WTC11 (cell line): ENCODE results near the gene MFSD12. TPM values are rescaled to one million over a fixed set of nuclear protein-coding genes. Genes with fewer than 3 reads are reported as not detected.

ENCODE experiments used
- ATF1 ChIP-seq: sonication (generic); formaldehyde crosslinking; IDR thresholded peaks from 2 replicates; pipeline ENCODE4 v1.8.1; 2023; ENCODE audit warnings: mild to moderate bottlenecking, moderate library complexity, missing genetic modification reagents
- EMX1 ChIP-seq: fragments of 250-450 bp; sonication (Bioruptor Pico); IDR thresholded peaks from 2 replicates; pipeline ENCODE4 v1.8.0; 2021; ENCODE audit warnings: mild to moderate bottlenecking
- ESRRA ChIP-seq: sonication (generic); formaldehyde crosslinking; IDR thresholded peaks from 2 replicates; pipeline ENCODE4 v1.8.1; 2022; ENCODE audit warnings: mild to moderate bottlenecking, missing genetic modification reagents, borderline replicate concordance
- HMGA2 ChIP-seq: fragments of 250-450 bp; sonication (Bioruptor Pico); IDR thresholded peaks from 2 replicates; pipeline ENCODE4 v1.4.0; 2021; ENCODE audit warnings: mild to moderate bottlenecking, moderate library complexity
- NR1H2 ChIP-seq: sonication (generic); formaldehyde crosslinking; IDR thresholded peaks from 2 replicates; pipeline ENCODE4 v1.9.0; 2021; ENCODE audit warnings: mild to moderate bottlenecking, moderate library complexity, missing genetic modification reagents
- NR2C2 ChIP-seq: sonication (generic); formaldehyde crosslinking; IDR thresholded peaks from 2 replicates; pipeline ENCODE4 v1.8.0; 2022; ENCODE audit warnings: mild to moderate bottlenecking, missing genetic modification reagents
- RORB ChIP-seq: fragments of 250-450 bp; sonication (Bioruptor Pico); IDR thresholded peaks from 2 replicates; pipeline ENCODE4 v1.9.0; 2021; ENCODE audit warnings: mild to moderate bottlenecking
- SP1 ChIP-seq: sonication (generic); formaldehyde crosslinking; conservative IDR thresholded peaks from 2 replicates; pipeline ENCODE4 v1.8.1; 2022; ENCODE audit warnings: missing genetic modification reagents
- ZNF121 ChIP-seq: sonication (generic); formaldehyde crosslinking; IDR thresholded peaks from 2 replicates; pipeline ENCODE4 v1.8.0; 2023; ENCODE audit warnings: missing genetic modification reagents
- ZNF138 ChIP-seq: sonication (generic); formaldehyde crosslinking; conservative IDR thresholded peaks from 2 replicates; pipeline ENCODE4 v1.8.1; 2022; ENCODE audit warnings: mild to moderate bottlenecking, moderate library complexity, missing genetic modification reagents
- ZNF219 ChIP-seq: sonication (generic); formaldehyde crosslinking; IDR thresholded peaks from 2 replicates; pipeline ENCODE4 v1.8.0; 2023; ENCODE audit warnings: missing genetic modification reagents, mild to moderate bottlenecking, borderline replicate concordance
- ZNF232 ChIP-seq: sonication (generic); formaldehyde crosslinking; IDR thresholded peaks from 2 replicates; pipeline ENCODE4 v1.8.0; 2022; ENCODE audit warnings: mild to moderate bottlenecking, missing genetic modification reagents
- ZNF317 ChIP-seq: sonication (generic); formaldehyde crosslinking; IDR thresholded peaks from 2 replicates; pipeline ENCODE4 v1.8.1; 2023; ENCODE audit warnings: low read depth, mild to moderate bottlenecking, moderate library complexity, missing genetic modification reagents, borderline replicate concordance
- ZNF416 ChIP-seq: fragments of 250-450 bp; sonication (Bioruptor Pico); IDR thresholded peaks from 2 replicates; pipeline ENCODE4 v1.9.0; 2021; ENCODE audit warnings: mild to moderate bottlenecking, inconsistent platforms
- total RNA-seq: library from RNA; stranded (reverse); gene quantifications from 3 replicates; pipeline ENCODE4 v1.2.3, GENCODE V29; 2021
- TF ChIP-seq, protein P1 (sequence below): sonication (generic); formaldehyde crosslinking; IDR thresholded peaks from 2 replicates; pipeline ENCODE4 v1.8.0; 2023; ENCODE audit warnings: missing genetic modification reagents, mild to moderate bottlenecking, borderline replicate concordance
- TF ChIP-seq, protein P2 (sequence below): sonication (generic); formaldehyde crosslinking; IDR thresholded peaks from 2 replicates; pipeline ENCODE4 v1.8.0; 2022; ENCODE audit warnings: mild to moderate bottlenecking, missing genetic modification reagents
- TF ChIP-seq, protein P3 (sequence below): sonication (generic); formaldehyde crosslinking; conservative IDR thresholded peaks from 2 replicates; pipeline ENCODE4 v1.8.1; 2022; ENCODE audit warnings: mild to moderate bottlenecking, missing genetic modification reagents
- TF ChIP-seq, protein P4 (sequence below): sonication (generic); formaldehyde crosslinking; IDR thresholded peaks from 2 replicates; pipeline ENCODE4 v1.8.1; 2022; ENCODE audit warnings: low read depth, missing genetic modification reagents, borderline replicate concordance
- TF ChIP-seq, protein P5 (sequence below): sonication (generic); formaldehyde crosslinking; IDR thresholded peaks from 2 replicates; pipeline ENCODE4 v1.8.0; 2022; ENCODE audit warnings: missing genetic modification reagents
- TF ChIP-seq, protein P6 (sequence below): sonication (generic); formaldehyde crosslinking; IDR thresholded peaks from 2 replicates; pipeline ENCODE4 v1.8.0; 2023; ENCODE audit warnings: mild to moderate bottlenecking, missing genetic modification reagents
- TF ChIP-seq, protein P7 (sequence below): sonication (generic); formaldehyde crosslinking; IDR thresholded peaks from 2 replicates; pipeline ENCODE4 v1.8.1; 2022; ENCODE audit warnings: low read depth, mild to moderate bottlenecking, moderate library complexity, missing genetic modification reagents, borderline replicate concordance

The MFSD12 gene
- total RNA-seq, 1 experiment from 2014 or later = 59.9 TPM

DNA sequence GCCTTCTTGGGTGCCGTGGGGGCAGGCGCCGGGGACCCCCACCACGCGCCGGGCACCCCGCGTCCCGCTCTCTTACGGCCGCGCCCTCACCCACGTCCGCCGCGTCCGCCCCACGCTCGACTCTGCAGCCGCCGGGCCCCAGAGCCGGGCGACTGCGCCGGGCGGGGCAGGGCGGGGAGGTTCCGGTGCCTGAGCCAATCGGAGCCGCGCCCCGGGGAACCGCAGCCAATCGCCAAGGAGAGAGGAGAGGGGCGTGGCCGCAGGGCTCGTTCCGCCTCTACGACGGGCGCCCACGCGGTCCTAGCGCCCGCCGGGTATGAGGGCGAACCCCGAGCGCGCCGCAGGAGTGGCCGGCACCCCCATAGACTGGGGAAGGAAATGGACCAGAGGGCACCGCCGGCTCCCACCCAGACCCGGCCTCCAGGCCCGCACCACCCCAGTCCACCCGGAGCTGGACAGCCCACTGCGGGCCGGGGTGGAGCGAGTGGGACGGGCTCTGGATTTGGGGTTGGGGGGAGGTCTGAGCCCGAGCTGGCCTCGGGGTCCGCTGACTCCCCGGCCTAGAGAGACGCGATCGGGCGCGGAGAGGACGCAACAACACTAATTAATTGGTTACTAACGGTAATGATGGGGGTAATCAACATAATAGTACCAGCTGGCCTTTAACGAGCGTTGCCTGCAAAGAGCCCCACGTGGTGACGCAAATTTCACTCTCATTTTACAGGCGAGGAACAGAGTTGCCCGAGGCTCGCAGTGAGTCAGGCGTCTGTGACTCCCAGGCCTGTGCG lies at the start of gene MFSD12 (continued):
- TF ChIP-seq, protein P1, sequence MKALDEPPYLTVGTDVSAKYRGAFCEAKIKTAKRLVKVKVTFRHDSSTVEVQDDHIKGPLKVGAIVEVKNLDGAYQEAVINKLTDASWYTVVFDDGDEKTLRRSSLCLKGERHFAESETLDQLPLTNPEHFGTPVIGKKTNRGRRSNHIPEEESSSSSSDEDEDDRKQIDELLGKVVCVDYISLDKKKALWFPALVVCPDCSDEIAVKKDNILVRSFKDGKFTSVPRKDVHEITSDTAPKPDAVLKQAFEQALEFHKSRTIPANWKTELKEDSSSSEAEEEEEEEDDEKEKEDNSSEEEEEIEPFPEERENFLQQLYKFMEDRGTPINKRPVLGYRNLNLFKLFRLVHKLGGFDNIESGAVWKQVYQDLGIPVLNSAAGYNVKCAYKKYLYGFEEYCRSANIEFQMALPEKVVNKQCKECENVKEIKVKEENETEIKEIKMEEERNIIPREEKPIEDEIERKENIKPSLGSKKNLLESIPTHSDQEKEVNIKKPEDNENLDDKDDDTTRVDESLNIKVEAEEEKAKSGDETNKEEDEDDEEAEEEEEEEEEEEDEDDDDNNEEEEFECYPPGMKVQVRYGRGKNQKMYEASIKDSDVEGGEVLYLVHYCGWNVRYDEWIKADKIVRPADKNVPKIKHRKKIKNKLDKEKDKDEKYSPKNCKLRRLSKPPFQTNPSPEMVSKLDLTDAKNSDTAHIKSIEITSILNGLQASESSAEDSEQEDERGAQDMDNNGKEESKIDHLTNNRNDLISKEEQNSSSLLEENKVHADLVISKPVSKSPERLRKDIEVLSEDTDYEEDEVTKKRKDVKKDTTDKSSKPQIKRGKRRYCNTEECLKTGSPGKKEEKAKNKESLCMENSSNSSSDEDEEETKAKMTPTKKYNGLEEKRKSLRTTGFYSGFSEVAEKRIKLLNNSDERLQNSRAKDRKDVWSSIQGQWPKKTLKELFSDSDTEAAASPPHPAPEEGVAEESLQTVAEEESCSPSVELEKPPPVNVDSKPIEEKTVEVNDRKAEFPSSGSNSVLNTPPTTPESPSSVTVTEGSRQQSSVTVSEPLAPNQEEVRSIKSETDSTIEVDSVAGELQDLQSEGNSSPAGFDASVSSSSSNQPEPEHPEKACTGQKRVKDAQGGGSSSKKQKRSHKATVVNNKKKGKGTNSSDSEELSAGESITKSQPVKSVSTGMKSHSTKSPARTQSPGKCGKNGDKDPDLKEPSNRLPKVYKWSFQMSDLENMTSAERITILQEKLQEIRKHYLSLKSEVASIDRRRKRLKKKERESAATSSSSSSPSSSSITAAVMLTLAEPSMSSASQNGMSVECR (CRISPR knock-in tag) = 0 out of 2 replicates have a peak, but pooled peaks have one; percentile 66
- no peak for TF ChIP-seq ZNF317
- TF ChIP-seq, protein P2, sequence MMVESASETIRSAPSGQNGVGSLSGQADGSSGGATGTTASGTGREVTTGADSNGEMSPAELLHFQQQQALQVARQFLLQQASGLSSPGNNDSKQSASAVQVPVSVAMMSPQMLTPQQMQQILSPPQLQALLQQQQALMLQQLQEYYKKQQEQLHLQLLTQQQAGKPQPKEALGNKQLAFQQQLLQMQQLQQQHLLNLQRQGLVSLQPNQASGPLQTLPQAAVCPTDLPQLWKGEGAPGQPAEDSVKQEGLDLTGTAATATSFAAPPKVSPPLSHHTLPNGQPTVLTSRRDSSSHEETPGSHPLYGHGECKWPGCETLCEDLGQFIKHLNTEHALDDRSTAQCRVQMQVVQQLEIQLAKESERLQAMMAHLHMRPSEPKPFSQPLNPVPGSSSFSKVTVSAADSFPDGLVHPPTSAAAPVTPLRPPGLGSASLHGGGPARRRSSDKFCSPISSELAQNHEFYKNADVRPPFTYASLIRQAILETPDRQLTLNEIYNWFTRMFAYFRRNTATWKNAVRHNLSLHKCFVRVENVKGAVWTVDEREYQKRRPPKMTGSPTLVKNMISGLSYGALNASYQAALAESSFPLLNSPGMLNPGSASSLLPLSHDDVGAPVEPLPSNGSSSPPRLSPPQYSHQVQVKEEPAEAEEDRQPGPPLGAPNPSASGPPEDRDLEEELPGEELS (CRISPR knock-in tag) = 0 out of 2 replicates have a peak, but pooled peaks have one; percentile 44
- no peak for TF ChIP-seq RORB (CRISPR knock-in tag)
- TF ChIP-seq, protein P3, sequence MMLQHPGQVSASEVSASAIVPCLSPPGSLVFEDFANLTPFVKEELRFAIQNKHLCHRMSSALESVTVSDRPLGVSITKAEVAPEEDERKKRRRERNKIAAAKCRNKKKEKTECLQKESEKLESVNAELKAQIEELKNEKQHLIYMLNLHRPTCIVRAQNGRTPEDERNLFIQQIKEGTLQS = no peak
- TF ChIP-seq ATF1 (CRISPR knock-in tag) = no peak
- no peak for TF ChIP-seq ZNF232 (CRISPR knock-in tag)
- no peak for TF ChIP-seq ZNF416 (CRISPR knock-in tag)
- TF ChIP-seq ZNF219 (CRISPR knock-in tag) = no peak
- TF ChIP-seq, protein P4, sequence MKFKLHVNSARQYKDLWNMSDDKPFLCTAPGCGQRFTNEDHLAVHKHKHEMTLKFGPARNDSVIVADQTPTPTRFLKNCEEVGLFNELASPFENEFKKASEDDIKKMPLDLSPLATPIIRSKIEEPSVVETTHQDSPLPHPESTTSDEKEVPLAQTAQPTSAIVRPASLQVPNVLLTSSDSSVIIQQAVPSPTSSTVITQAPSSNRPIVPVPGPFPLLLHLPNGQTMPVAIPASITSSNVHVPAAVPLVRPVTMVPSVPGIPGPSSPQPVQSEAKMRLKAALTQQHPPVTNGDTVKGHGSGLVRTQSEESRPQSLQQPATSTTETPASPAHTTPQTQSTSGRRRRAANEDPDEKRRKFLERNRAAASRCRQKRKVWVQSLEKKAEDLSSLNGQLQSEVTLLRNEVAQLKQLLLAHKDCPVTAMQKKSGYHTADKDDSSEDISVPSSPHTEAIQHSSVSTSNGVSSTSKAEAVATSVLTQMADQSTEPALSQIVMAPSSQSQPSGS (CRISPR knock-in tag) = no peak
- no peak for TF ChIP-seq ZNF121 (CRISPR knock-in tag)
- TF ChIP-seq, protein P5, sequence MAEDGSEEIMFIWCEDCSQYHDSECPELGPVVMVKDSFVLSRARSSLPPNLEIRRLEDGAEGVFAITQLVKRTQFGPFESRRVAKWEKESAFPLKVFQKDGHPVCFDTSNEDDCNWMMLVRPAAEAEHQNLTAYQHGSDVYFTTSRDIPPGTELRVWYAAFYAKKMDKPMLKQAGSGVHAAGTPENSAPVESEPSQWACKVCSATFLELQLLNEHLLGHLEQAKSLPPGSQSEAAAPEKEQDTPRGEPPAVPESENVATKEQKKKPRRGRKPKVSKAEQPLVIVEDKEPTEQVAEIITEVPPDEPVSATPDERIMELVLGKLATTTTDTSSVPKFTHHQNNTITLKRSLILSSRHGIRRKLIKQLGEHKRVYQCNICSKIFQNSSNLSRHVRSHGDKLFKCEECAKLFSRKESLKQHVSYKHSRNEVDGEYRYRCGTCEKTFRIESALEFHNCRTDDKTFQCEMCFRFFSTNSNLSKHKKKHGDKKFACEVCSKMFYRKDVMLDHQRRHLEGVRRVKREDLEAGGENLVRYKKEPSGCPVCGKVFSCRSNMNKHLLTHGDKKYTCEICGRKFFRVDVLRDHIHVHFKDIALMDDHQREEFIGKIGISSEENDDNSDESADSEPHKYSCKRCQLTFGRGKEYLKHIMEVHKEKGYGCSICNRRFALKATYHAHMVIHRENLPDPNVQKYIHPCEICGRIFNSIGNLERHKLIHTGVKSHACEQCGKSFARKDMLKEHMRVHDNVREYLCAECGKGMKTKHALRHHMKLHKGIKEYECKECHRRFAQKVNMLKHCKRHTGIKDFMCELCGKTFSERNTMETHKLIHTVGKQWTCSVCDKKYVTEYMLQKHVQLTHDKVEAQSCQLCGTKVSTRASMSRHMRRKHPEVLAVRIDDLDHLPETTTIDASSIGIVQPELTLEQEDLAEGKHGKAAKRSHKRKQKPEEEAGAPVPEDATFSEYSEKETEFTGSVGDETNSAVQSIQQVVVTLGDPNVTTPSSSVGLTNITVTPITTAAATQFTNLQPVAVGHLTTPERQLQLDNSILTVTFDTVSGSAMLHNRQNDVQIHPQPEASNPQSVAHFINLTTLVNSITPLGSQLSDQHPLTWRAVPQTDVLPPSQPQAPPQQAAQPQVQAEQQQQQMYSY (CRISPR knock-in tag) = no peak
- no peak for TF ChIP-seq ZNF138 (CRISPR knock-in tag)
- no peak for TF ChIP-seq HMGA2 (CRISPR knock-in tag)
- TF ChIP-seq EMX1 (CRISPR knock-in tag) = no peak
- TF ChIP-seq NR1H2 (CRISPR knock-in tag) = no peak
- peak; percentile 29; the same call in 1 of the 2 replicates for TF ChIP-seq ESRRA
- no peak for TF ChIP-seq NR2C2 (CRISPR knock-in tag)
- TF ChIP-seq, protein P6, sequence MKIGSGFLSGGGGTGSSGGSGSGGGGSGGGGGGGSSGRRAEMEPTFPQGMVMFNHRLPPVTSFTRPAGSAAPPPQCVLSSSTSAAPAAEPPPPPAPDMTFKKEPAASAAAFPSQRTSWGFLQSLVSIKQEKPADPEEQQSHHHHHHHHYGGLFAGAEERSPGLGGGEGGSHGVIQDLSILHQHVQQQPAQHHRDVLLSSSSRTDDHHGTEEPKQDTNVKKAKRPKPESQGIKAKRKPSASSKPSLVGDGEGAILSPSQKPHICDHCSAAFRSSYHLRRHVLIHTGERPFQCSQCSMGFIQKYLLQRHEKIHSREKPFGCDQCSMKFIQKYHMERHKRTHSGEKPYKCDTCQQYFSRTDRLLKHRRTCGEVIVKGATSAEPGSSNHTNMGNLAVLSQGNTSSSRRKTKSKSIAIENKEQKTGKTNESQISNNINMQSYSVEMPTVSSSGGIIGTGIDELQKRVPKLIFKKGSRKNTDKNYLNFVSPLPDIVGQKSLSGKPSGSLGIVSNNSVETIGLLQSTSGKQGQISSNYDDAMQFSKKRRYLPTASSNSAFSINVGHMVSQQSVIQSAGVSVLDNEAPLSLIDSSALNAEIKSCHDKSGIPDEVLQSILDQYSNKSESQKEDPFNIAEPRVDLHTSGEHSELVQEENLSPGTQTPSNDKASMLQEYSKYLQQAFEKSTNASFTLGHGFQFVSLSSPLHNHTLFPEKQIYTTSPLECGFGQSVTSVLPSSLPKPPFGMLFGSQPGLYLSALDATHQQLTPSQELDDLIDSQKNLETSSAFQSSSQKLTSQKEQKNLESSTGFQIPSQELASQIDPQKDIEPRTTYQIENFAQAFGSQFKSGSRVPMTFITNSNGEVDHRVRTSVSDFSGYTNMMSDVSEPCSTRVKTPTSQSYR (CRISPR knock-in tag) = 0 out of 2 replicates have a peak, but pooled peaks have one; percentile 19
- peak; percentile 99 for TF ChIP-seq SP1 (CRISPR knock-in tag)
- TF ChIP-seq, protein P7, sequence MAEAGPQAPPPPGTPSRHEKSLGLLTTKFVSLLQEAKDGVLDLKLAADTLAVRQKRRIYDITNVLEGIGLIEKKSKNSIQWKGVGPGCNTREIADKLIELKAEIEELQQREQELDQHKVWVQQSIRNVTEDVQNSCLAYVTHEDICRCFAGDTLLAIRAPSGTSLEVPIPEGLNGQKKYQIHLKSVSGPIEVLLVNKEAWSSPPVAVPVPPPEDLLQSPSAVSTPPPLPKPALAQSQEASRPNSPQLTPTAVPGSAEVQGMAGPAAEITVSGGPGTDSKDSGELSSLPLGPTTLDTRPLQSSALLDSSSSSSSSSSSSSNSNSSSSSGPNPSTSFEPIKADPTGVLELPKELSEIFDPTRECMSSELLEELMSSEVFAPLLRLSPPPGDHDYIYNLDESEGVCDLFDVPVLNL = no peak
